Mononuclear cell (primary cell): ENCODE results near the gene COX4I2. TPM values are rescaled to one million over a fixed set of nuclear protein-coding genes. Genes with fewer than 3 reads are reported as not detected.
"Not testable (repeated sequence)": the region's sequence is repeated elsewhere in the genome, so short reads cannot be mapped to it uniquely, and the experiment has no call there.

ENCODE experiments used
- H3K27me3 ChIP-seq: 2 replicates; pipeline ENCODE4 v1.6.0; 2011; ENCODE audit warnings: low read length, control low read depth; ENCODE audit not compliant: insufficient read depth
- H3K4me1 ChIP-seq: 2 replicates; pipeline ENCODE4 v1.5.1; 2011; ENCODE audit warnings: mild to moderate bottlenecking, low read length, control low read depth; ENCODE audit not compliant: insufficient read depth
- H3K4me3 ChIP-seq: 2 replicates; pipeline ENCODE4 v1.5.1; 2011; ENCODE audit warnings: mild to moderate bottlenecking, low read length, moderate library complexity
- H3K9me3 ChIP-seq: 2 replicates; pipeline ENCODE4 v1.5.1; 2011; ENCODE audit warnings: low read depth, mild to moderate bottlenecking, control low read depth, low read length
- total RNA-seq: library from RNA; depleted of rRNA; stranded (reverse); fragments of >200 nt; gene quantifications from one replicate; pipeline ENCODE4 v1.2.3, GENCODE V29; 2012

Gene COX4I2
- total RNA-seq, 1 donor: not detected

DNA sequence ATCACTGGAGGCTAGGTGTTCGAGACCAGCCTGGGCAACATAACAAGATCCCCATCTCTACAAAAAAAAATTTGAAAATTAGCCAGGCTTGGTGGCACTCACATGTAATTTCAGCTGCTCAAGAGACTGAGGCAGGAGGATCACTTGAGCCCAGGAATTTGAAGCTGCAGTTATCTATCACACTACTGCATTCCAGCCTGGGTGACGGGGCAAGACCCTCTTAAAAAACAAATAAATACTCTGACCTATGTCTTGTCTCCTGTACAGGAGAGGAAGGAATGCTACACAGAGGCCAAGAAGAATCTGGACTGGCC lies 25.8 kb downstream of the COX4I2 start:
- H3K9me3 ChIP-seq: no peaks in the 10 kb centered on the region

GRCh38 chr20:31663838-31664695 lies 26.4 kb downstream of the COX4I2 start:
- no peaks in the 10 kb centered on the region for H3K27me3 ChIP-seq
- H3K4me1 ChIP-seq: peaks cover 41% of the 10 kb centered on the region
- H3K4me3 ChIP-seq: no peak overlapping the region
- no peaks in the 10 kb centered on the region for H3K9me3 ChIP-seq

More for the DNA sequence above, 25.8 kb downstream of the COX4I2 start:
- no peak overlapping the region for H3K4me3 ChIP-seq
- peaks cover 40% of the 10 kb centered on the region for H3K4me1 ChIP-seq
- H3K27me3 ChIP-seq: no peaks in the 10 kb centered on the region

- no peaks in the 10 kb centered on the region for H3K9me3 ChIP-seq
- peaks cover 41% of the 10 kb centered on the region for H3K4me1 ChIP-seq
- no peak overlapping the region for H3K4me3 ChIP-seq
- H3K27me3 ChIP-seq: no peaks in the 10 kb centered on the region
These were observed 27.1 kb downstream of the COX4I2 start for GRCh38 chr20:31664696-31665354.

DNA sequence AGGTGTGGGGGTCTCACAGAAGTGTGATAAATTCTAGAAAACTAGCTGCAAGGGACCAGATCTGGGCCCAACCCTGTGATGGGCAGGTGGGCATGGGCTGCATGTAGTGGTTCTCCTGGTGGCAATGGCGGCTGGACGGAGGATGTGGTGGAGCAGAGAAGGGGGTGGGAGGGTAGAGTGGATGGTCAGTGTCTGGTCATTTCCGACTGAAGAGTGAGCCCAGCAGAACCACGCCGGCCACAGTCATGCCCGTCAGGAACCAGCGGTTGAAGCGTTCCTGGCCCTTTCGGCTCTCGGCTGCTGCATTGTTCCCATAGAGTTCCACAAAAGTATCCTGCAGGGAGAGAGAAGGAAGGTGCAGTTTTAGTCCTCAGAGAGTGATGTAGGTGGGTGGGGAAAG lies 28.0 kb downstream of the COX4I2 start:
- H3K4me1 ChIP-seq: peaks cover 41% of the 10 kb centered on the region
- H3K27me3 ChIP-seq: no peaks in the 10 kb centered on the region
- H3K4me3 ChIP-seq: no peak overlapping the region
- no peaks in the 10 kb centered on the region for H3K9me3 ChIP-seq

- Histone ChIP-seq H3K9me3 (no peaks in the 10 kb centered on the region), H3K27me3 (no peaks in the 10 kb centered on the region), H3K4me3 (no peak overlapping the region), H3K4me1 (peaks cover 35% of the 10 kb centered on the region)
These were observed 28.7 kb downstream of the COX4I2 start for GRCh38 chr20:31666258-31667042.

DNA sequence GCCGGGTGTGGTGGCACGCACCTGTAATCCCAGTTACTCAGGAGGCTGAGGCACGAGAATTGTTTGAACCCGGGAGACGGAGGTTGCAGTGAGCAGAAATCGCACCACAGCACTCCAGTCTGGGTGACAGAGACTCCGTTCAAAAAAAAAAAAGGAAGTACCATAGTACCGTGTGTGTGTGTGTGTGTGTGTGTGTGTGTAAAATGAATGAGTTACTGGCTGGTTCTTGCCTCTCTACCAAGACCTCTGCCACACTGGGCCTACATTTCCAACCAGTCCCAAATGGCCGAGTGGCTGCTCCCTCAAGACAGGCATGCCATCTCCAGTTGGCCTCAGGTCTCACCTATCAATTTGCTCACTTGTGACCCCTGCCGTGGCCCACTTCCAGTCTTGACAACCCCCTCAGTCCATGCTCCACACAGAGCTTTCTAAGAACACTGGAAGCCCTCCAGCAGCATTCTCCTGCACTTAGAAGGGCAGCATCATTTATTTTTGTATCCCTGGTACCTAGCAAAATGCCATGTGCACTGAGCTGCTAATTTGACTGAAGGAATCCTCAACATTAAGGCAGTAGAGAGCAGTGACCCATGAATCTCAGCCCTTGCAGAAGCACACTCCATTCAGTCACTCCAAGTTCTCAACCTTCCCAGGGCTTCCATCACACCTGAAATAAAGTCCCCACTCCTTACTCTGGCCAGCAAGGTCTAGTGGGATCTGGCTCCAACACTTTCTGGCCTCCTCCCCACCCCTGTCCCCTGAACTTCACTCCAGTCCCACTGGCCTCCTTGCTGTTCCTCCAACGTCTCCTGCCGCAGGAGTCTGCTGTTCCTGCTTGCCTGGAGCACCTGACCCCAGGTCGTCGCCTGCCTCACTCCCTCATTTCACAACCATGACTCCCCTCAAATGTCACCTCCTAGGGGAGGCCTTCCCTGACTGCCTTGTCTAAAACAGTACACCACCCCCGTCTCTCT lies 29.9 kb downstream of the COX4I2 start:
- H3K9me3 ChIP-seq: no peaks in the 10 kb centered on the region
- peaks cover 29% of the 10 kb centered on the region for H3K4me1 ChIP-seq
- no peaks in the 10 kb centered on the region for H3K27me3 ChIP-seq
- no peak overlapping the region for H3K4me3 ChIP-seq

DNA sequence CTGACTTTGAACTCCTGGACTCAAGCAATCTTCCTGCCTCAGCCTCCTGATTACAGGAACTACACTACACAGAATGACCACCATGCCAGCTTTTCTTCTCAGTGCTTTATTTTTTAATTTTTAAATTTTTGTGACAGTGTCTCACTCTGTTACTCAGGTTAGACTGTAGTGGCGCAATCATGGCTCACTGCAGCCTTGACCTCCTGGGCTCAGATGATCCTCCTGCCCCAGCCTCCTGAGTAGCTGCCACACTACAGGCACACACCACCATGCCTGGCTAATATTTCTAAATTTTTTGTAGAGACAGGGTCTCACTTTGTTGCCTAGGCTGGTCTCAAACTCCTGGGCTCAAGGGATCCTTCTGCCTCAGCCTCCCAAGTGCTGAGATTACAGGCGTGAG lies 31.2 kb downstream of the COX4I2 start:
- H3K9me3 ChIP-seq, H3K4me3 ChIP-seq, H3K27me3 ChIP-seq: not testable (repeated sequence)
- H3K4me1 ChIP-seq: peaks cover 42% of the 10 kb centered on the region

DNA sequence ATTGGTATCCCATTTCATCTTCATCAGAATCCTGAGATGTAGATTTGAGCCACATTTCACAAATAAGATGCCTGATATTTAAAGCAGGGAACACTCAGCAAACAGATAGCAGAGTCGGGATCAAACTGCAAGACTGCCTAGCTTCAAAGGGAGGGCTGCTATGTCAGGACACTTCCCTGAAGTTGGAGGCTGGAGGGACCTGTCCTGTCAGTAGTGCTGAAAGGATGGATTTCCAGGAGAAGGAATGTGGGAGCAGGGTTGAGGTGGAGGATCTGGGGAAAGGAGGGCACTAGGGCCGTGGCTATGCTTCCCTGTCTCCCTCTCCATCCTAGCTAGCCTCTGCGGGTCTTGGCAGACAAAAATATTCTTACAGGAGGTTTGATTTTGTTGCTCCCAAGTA lies 32.2 kb downstream of the COX4I2 start:
- no peaks in the 10 kb centered on the region for H3K27me3 ChIP-seq
- H3K4me1 ChIP-seq: peaks cover 51% of the 10 kb centered on the region
- H3K9me3 ChIP-seq: no peaks in the 10 kb centered on the region
- no peak overlapping the region for H3K4me3 ChIP-seq

DNA sequence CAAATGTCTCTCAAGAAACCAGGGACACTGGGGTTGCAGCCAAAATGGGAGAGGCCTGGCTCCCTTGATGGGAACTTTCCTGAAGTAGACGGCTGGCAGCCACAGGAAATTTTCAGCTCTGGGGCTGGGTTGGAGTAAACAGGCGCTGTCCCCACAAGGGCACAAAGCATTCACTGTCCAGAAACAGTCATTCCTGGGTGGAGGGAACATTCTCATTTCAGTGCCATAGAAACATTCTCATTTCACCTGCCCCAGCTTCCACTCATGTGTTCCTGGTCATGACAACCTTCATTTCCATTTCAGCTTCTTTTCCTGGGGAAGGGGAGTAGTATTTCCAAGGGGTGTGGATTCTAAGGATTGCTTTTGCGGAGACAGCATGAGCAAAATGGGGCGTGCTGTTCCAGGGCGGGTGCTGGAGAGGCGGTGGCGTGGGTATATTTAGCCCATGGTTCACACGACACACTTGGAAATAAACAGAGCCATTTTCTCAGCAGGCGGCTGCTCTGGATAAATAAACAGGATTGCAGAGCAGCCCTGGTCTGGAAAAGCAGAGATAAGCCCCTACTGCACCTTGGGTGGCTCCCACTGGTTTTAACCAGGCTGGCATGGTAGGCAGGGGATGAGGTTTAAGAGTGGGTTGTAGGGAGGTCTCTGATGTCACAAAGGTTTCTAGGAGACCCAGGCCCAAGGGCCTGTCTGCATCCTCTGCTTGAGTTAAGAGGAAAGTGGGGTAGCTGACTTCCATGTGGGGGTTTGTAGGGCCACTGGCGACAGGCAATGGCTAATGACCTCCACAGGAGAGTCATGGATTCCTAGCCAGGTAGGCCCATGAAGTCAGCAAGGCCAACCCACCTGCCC lies 32.9 kb downstream of the COX4I2 start:
- no peaks in the 10 kb centered on the region for H3K9me3 ChIP-seq
- H3K4me1 ChIP-seq: peaks cover 58% of the 10 kb centered on the region
- H3K27me3 ChIP-seq: no peaks in the 10 kb centered on the region
- H3K4me3 ChIP-seq: no peak overlapping the region

- peaks cover 63% of the 10 kb centered on the region for H3K4me1 ChIP-seq
- no peak overlapping the region for H3K4me3 ChIP-seq
These were observed 33.6 kb downstream of the COX4I2 start for GRCh38 chr20:31671324-31671723.

DNA sequence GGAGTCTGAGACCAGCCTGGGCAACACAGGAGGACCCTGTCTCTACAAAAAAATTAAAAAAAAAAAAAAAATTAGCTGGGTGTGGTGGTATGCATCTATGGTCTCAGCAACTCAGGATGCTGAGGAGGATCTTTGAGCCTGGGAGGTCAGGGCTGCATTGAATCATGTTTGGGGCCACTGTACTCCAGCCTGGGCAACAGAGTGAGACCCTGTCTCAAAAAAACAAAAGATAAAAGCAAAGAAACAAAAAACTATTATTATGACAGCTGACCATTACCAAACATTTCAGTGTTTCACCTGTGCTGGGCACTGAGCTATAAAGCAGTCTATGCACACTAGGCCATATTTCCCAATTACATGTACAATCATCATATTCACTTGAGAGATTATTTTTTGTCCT lies 35.7 kb downstream of the COX4I2 start:
- Histone ChIP-seq H3K4me1 (peaks cover 63% of the 10 kb centered on the region), H3K9me3 (no peaks in the 10 kb centered on the region), H3K4me3 (no peak overlapping the region), H3K27me3 (no peaks in the 10 kb centered on the region)

More at GRCh38 chr20:31671324-31671723, 33.6 kb downstream of the COX4I2 start:
- no peaks in the 10 kb centered on the region for H3K9me3 ChIP-seq
- no peaks in the 10 kb centered on the region for H3K27me3 ChIP-seq

DNA sequence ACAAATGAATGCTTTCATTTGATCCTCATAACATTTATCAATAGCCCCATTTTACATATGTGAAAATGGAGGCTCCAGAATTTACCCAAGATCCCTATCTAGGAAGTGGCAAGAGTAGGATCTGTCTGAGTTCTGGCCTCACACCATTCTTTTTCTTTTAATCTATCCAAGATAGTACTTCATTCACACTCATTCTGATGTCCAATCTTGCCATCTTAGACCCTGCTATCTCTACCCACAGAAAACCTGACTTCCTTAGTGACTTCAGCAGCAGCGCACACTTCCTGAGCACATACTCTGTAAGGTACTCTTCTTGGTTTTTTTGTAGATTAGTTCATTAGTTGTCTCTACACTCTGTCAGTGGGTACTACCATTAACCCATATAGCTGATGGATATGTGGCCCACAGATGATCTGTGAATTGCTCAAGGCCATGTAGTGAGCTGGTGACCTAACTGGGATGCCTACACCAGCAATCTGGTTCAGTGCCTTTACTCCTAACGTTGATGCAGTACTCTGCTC lies 36.3 kb downstream of the COX4I2 start:
- Histone ChIP-seq H3K4me1 (peaks cover 68% of the 10 kb centered on the region), H3K27me3 (no peaks in the 10 kb centered on the region), H3K9me3 (no peaks in the 10 kb centered on the region), H3K4me3 (no peak overlapping the region)

GRCh38 chr20:31674895-31675827 lies 37.4 kb downstream of the COX4I2 start:
- Histone ChIP-seq H3K9me3 (no peaks in the 10 kb centered on the region), H3K4me3 (peak overlapping the region; percentile 56), H3K27me3 (no peaks in the 10 kb centered on the region), H3K4me1 (peaks cover 75% of the 10 kb centered on the region)
